HG02938 (cell line): ENCODE data around the gene LRCH4.
"Not testable (repeated sequence)": the region's sequence is repeated elsewhere in the genome, so short reads cannot be mapped to it uniquely, and the experiment has no call there.

ENCODE experiments used
- ATAC-seq: cut with Tn5 transposase; IDR thresholded peaks from one replicate; pipeline ENCODE4 v1.9.1; 2021; ENCODE audit warnings: mild to moderate bottlenecking, moderate library complexity; ENCODE audit not compliant: unreplicated experiment

LRCH4 gene

DNA sequence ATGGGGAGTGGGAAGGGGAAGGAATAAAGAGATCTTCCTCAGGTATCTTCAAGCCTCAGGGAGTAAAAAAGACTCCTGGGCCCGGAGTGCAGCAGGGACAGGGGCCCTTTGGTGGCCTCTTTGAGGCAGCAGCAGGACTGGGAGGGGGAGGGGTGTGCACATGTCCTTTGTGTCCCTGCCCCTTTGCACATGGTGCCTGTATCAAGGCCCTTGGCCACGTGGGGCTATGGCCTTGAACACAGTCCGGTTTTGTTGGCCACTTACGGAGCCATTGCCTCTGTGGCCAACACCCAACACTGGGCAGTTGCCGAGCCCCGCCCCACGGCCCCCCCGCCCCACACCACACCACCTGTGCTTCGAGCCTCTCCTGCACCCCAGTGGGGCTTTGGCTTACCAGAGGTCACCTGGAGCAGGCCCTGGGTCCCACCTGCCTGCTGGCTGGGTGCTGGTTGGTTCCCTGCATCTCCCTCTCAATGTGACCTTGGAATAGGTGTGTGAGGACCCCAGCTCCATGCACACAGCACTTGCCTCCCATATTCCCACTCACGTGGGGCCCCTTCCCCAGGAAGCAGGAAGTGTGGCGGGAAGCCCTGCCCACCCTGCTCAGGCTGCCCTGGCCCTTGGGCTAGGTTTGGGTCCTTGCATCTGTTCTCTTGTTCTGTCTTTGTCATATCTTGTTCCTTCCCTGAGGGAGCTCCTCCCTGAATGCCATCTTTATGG lies 17.6 kb downstream of the LRCH4 start:
- ATAC-seq, result no peak

DNA sequence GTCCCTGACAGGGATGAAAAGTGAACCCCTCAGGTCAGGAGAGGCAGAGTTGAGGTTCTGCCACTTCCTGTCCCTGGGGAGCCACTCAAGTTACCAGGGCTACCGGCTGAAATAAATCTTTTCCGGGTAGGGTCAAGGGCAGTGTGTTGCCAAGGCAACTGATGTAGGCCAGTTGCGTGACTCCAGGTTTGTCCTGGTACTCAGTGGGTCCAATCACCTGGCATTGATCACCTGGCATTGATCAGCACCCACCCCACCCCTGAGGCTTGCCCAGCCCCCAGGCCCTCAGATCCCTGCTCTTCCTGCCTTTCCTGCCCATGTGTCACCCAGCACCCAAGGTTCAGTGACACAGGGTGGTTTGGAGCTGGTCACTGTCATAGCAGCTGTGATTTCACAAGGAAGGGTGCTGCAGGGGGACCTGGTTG lies 18.2 kb downstream of the LRCH4 start:
- ATAC-seq, result no peak

DNA sequence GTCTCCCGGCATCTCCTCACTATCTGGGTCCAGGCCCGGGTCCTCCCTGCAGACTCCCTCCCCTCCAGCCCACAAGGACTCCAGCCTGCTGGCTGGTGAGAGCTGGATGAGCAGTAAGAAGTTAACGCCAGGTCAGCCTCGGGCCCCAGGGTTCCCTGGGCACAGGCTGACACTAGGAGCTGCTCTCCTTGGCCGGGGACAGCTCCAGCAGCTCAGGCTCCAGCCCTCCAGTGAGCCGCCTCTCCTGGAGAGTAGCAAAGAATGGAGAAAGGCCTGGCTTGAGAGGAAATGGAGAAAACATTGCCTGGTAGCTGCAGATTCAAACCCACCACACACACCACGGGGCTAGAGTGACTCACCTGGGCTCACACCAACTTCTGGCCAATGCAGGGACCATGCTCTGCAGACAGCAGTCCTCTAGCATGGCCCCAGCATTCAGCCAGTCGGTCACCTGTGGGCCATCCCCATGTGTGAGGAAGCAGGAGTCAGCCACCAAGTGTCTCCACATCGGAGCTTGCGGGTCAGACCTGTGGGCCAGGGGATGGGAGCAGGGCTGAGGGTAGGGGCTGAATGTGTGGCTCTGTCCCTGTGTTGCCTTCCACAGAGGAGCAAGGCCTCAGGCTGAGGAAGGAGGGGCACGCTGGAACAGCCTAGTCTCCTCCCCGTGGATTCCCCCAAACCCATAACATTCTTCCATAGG lies 18.7 kb downstream of the LRCH4 start:
- ATAC-seq, result no peak

DNA sequence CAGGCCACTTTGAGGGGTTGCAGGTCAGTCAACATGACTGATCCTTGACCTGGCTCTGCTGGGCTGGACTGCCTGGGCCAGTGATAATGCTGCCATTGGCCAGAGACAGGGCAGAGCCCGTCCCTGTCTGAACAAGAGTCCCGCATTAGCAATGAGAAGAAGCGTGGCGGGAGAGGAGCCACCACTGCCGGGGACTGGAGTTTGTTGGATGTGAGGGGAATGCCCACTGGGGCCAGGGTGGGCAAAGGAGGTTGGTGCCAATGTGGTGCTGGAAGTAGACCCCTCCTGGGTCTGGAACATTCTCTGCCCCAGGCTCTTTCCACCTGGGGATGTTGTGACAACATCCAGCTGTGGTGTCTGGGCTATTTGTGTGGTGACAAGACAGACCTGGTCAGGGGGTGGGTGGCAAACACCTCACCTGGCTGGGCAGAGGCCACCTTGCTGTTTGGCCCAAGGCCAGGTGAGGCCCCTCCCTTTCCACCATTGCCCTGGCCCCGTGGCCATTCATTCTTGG lies 19.9 kb downstream of the LRCH4 start:
- ATAC-seq, result no peak

DNA sequence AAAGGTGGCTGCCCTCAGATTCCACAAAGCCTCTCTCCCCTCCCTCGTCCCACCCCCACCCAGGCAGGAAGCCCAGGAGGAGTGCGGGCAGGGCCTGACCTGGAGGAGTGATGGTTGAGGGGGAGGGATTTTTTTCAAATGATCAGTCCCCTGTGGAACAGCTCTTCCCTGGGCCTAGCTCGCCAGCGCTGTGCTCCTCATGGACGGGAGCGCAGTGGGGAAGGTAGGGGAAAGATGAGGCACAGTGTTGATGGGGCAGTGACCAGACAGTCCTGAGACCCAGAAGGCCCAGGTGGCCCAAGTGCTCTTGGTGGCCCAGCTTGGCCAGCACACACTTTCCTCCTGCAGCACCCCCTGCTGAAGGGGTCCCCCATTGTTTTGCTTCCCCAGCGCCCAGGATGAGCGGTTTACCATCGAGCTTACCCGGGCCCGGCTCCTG lies 20.8 kb downstream of the LRCH4 start:
- no peak for ATAC-seq

DNA sequence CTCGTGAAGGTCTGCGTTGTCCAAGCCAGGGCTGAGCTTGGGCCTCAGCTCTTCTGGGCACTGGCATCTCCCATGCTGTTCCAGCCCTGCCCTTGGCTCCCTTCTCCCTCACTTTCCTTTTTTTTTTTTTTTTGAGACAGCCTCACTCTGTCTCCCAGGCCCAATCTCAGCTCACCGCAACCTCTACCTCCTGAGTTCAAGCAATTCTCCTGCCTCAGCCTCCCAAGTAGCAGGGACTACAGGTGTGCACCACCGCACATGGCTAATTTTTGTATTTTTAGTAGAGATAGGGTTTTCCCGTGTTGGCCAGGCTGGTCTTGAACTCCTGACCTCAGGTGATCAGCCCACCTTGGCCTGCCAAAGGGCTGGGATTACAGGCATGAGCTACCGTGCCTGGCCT lies 21.5 kb downstream of the LRCH4 start:
- ATAC-seq, result not testable (repeated sequence)

DNA sequence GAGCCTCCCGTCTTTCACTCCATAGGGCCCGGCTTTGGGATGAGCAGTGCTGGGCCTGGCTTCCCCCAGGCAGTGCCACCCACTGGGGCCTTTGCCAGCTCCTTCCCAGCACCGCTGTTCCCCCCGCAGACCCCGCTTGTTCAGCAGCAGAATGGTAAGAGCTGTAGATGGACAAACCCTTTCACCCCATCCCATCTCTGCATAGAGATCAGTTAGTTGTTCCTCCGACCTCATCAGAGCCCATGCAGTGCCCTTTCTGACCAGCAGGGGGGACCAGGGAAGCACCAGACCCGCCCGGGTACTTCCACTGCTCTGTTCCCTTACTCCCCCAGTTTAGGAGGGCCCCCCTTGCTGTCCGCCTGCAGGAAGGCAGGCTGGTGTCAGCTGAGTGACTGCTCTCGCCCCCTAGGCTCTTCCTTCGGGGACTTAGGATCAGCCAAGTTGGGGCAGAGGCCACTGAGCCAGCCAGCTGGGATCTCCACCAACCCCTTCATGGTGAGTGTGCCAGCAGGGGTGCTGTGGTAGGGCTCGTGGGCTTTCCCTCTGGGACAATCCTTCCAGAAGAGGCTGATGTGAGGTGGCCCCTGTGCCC lies 22.0 kb downstream of the LRCH4 start:
- no peak for ATAC-seq

DNA sequence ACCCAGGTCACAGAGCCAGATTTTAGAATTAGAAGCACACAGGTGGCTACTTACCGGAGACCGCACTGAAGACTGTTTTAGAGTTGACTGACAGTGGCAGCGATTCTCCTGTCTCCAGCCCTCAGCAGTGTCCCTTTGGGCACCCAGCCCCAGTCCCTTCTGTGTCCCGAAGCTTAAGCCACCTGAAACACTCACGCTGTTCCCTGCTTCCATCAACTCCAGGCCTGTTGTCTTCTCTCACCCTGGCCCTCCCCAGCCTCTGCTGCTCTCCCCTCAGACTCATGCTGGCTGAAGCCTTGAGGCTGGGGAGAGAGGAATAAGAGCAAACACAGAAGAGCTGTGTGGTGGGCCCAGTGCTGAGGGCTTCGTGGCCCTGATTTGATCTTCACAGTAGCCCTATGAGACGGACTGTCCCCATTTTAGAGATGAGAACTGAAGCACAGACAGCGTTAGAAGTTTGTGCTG lies 22.8 kb downstream of the LRCH4 start:
- no peak for ATAC-seq

DNA sequence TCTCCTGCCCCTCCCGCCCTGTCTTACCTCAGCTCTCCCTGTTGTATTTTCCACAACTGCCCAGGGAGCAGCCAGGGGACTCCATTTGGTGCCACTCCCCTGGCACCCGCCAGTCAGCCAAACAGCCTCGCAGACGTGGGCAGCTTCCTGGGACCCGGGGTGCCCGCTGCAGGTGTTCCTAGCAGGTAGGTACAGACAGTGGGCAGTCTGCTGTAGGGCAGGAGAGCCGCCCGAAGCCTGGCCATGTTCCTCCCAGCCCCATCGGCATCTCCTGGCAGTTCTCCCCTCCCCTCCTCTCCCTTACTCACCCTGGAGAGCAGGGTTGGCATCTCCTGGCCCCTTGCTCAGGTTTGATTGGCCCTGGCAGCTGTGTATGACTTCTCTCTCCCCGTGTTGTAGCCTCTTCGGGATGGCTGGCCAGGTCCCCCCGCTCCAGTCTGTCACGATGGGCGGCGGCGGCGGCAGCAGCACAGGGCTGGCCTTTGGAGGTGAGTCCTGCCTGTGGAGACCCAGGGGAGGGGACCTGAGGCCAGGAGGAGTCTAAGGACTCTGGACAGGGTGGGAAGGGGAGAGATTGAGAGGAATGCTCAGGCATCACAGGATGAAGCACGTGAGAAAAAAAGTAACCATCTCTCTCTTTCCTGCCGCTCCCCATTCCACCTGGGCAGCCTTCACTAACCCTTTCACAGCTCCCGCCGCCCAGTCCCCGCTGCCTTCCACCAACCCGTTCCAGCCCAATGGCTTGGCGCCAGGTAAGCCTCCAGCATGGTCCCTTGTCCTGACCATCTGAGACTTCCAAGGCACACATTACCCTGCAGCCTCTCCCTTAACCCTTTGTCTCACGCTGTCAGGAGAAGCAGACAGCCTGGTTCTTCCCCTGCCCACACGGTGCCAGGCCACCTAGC lies 23.5 kb downstream of the LRCH4 start:
- no peak for ATAC-seq

DNA sequence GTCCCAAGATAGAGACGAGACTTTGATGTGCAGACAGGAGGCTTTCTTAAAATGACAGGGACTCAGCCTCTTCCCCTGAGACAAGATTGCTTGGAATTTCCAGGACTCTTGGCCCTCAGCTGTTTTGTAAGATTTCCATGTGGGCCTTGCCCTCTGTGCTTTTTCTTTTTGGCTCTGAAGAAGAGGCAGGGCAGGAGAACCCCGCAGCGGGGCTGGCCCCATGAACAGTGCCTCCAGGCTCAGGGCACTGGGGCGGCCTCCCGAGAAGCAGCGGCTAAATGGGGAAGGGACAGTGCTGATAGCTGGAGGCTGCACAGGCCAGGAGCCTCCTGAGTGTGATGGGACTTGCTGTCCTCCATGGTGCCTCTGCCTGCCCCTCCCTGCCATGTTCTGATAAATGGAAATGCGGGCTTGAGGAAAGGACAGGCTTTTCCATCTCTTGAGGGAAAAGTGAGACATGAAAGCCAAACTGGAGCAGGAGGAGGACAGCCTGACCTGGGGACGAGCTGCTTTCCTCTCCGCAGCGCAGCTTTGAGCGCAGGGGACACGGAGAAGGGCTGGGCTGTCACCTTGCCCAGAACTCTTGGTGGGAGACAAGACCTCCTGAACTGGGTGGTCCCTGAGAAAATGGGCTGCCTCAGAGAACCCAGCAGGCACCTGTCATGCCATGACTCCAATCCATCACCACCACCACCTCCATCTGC lies 24.3 kb downstream of the LRCH4 start:
- ATAC-seq, result no peak

DNA sequence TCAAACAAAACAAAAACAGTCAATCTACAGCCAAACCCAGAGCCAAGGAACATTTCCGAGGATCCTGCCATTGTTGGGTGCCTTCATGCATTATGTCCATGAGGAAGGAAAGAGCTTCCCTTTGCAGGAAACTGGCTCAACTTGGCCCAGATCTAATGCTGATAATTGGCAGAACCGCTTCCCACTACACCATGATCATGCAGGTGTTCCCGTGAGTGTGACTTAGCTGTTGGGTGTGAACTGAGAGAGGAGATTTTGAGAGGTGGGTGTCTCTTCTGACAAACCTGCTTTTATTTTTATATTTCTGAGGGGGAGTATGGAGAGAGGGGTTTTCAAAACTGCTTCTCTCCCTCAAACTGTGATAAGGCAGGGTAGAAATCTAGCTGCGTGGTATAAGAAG lies 26.8 kb downstream of the LRCH4 start:
- ATAC-seq, result no peak

DNA sequence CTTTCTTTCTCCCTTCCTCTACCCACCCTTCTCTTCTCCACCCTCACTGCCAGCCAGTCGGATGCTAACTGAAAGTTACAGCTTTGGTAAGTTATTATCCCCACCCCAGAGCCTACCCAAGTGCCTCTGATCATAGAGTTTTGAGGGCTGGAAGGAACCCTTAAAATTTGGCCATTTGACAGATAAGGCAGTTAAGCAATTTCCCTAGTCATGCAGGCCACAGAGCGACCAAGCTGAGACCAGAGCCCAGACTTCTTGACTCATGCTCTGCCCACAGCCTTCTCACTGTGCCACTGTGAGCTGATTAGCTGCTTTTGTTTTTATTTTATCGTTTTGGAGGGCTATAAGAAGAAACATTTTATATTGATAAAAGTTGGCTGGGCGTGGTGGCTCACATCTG lies 29.4 kb downstream of the LRCH4 start:
- no peak for ATAC-seq

DNA sequence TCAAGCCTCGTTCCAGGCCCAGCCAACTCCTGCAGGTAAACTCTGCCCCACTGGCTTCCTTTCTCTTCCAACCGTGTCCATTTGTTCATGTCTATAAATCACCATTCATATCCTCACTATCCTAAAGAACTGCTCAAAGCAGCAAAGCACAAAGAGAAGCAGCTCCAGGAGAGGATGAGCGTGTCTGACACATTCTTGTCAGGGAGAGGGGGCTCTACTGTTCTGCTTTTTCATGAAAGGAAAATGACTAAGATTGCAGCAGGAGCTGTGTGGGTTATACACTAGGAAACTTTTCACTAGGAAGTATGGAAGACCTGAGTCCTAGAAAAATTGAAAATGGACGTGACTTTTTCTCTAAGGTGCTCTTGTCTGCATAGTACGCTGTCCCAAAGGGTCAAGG lies 30.2 kb downstream of the LRCH4 start:
- ATAC-seq, result no peak

DNA sequence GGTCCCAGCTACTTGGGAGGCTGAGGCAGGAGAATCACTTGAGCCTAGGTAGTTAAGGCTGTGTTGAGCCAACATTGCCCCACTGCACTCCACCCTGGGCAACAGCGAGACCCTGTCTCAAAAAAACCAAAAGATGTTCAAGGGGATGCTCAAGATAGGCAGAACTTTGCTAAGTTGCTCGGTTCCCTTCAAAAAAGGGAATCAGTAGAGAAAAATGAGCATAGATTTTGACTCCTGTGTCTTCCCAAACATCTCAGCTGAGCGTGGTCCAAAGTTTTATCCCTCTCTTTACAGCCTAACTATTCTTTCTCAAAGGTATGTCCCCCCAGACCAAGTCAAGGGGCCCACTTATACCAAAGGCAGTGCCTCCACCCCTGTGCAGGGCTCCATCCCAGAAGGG lies 32.9 kb downstream of the LRCH4 start:
- ATAC-seq, result no peak

DNA sequence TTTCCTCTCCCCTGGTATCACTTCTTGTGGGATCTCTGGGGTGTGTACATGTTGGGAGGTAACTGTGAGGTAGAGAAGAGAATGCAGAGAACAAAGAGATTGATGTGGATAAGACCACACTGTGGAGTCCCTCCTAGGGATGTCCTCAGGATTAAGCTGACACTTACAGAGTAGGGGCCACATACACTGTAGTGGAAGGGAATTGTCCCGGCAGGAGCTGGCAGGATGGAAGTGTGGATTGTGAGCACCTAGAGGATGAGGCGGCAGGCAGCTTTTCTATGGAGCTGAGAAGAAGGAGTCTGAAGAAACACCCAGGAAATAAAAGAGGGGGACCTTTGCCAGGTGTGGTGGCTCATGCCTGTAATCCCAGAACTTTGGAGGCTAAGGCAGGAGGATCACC lies 33.4 kb downstream of the LRCH4 start:
- ATAC-seq, result no peak

DNA sequence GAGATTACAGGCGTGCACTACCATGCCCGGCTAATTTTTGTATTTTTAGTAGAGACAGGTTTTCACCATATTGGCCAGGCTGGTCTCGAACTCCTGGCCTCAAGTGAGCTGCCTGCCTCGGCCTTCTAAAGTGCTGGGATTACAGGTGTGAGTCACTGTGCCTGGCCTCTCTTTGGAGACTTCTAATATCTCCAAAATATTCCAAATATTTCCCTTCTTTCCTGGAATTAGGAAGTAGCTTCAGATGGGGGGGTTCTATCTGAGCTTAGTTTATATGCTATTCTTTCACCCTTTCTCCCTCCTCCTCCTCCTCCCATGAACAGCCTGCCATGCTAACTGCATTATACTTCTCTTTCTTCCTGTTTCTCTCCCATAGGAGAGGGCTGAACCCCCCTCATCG lies 37.5 kb downstream of the LRCH4 start:
- not testable (repeated sequence) for ATAC-seq

DNA sequence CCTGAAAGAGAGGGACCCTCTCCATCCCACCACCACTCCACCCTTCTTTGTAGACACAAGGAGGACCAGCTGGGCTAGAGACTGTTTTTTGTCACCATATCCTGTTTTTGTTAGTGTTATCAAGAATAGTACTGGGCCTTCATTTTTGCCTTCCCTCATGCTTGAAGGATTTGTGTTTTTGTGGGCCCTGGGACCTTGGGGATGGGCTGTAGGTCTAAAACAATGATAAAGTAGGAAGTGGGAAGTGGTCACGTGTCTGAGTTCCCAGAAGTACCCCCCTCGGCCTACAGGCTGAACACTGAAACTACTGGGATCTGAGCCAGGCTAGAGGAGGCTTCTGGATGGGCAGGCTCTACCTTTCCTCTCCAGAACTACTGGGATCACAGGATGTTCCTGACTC lies 38.1 kb downstream of the LRCH4 start:
- ATAC-seq, result no peak

DNA sequence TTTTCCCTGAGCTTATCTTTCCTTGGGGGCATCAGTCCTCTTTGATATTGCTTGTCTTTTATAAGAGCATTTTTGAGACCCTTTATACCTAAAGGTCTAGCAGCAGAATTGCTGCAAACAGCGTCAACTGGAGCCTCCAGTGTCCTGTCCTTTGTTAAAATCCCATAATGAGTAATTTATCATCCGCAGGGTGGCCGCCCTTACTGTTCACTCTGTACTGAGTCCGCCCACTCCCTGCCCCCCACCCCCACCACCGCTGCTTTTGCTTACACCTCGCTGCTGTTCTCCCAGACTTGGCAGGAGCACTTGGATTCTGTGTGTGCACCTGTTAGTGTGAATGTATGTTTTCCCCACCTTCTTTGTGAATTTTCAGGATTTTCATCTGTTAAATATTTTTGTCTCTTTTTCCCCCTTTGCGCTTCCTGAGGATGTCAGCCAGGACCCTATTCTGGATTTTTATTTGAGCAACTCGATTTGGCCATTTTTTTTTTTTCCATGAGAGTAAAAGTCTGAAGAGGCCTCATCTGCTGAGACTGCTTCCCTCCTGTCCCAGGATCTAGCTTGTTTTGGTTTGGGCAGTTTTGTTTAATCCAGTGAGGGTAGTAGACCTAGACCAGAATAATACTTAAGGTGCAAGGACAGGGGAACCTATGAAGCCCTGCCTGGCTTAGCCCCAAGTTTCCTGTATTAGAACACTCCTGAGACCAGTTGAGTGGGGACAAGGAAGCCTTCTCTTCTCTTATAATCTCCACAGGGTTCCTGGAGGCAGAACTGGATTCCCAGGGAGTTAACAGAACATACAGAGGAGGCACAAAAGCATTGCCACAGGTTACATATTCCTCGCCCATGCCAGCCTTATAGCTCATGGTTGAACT lies 38.8 kb downstream of the LRCH4 start:
- ATAC-seq, result no peak
